Breast epithelium (tissue), 4 donors: ENCODE results near the gene SUMO2. TPM values are rescaled to one million over a fixed set of nuclear protein-coding genes. Genes with fewer than 3 reads are reported as not detected.
"Not testable (repeated sequence)": the region's sequence is repeated elsewhere in the genome, so short reads cannot be mapped to it uniquely, and the experiment has no call there.

Experiments used
- DNase-seq, 2 donors: peaks; one replicate each; pipeline ENCODE4 v3.0.0-alpha.2; 2019; ENCODE audit warnings: low spot score in 2 of 2
- H3K27ac ChIP-seq, 2 donors: fragments of 200-600 bp; sonication (generic) in 1 of 2; one replicate each; pipeline ENCODE4 v1.5.1; 2016 to 2019; ENCODE audit warnings: mild to moderate bottlenecking in 1 of 2
- H3K27me3 ChIP-seq, 2 donors: fragments of 200-600 bp; sonication (generic) in 1 of 2; one replicate each; pipeline versions ENCODE4 v1.5.1 to v1.6.0; 2017 to 2019; ENCODE audit warnings: control low read depth in 1 of 2, mild to moderate bottlenecking in 1 of 2
- H3K36me3 ChIP-seq: fragments of 200-600 bp; one replicate; pipeline ENCODE4 v1.5.1; 2019
- H3K4me1 ChIP-seq, 2 donors: fragments of 200-600 bp; sonication (generic); one replicate each; pipeline ENCODE4 v1.5.1; 2016 to 2019; ENCODE audit warnings: control low read depth in 1 of 2
- H3K4me3 ChIP-seq, 3 donors: fragments of 200-600 bp; sonication (generic); 1 replicate in 2 of 3; 2 replicates in 1 of 3; pipeline ENCODE4 v1.5.1; 2016 to 2019; ENCODE audit warnings: mild to moderate bottlenecking in 3 of 3, moderate library complexity in 2 of 3
- H3K9me3 ChIP-seq, 2 donors: fragments of 200-600 bp; sonication (generic) in 1 of 2; one replicate each; pipeline ENCODE4 v1.5.1; 2016 to 2019; ENCODE audit warnings: control low read depth in 1 of 2
- CTCF ChIP-seq, 3 donors: fragments of 450-650 bp; IDR thresholded peaks; one replicate each; pipeline ENCODE4 v1.5.1; 2016 to 2017; ENCODE audit warnings: antibody characterized with exemption in 3 of 3, mild to moderate bottlenecking in 3 of 3, moderate library complexity in 3 of 3
- POLR2A ChIP-seq: fragments of 450-650 bp; IDR thresholded peaks from one replicate; pipeline ENCODE4 v1.6.1; 2016; ENCODE audit warnings: antibody characterized with exemption, mild to moderate bottlenecking, moderate library complexity
- POLR2AphosphoS5 ChIP-seq, 3 donors: sonication (generic); formaldehyde crosslinking; IDR thresholded peaks; one replicate each; pipeline ENCODE4 v1.6.1; 2017; ENCODE audit warnings: antibody characterized with exemption in 3 of 3
- intact Hi-C: fragments of 100-400 bp; cut with DNase I; formaldehyde crosslinking; loops from one replicate; pipeline ENCODE4 v1.15.1; 2023; ENCODE audit warnings: low total_unique reads
- total RNA-seq, 3 donors: library from RNA; depleted of rRNA; stranded (reverse); fragments of >200 nt; gene quantifications; one replicate each; pipeline ENCODE4 v1.1.0, GENCODE V29; 2016

SUMO2 gene
- total RNA-seq, 3 donors from 2014 or later: 68.8 to 78.6 (median 74.6) TPM

DNA sequence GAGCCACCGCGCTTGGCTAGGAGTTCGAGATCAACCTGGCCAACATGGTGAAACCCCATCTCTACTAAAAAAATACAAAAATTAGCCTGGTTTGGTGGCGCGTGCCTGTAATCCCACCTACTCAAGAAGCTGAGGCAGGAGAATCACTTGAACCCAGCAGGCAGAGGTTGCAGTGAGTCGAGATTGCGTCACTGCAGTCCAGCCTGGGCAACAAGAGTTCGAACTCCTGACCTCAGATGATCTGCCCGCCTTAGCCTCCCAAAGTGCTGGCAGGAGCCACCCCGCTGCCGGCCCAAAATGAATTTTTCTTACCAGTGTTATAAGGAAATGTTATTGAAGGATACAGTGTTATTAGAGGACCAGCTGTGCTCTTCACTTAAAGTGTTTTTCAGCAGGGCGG lies 25.0 kb upstream of the SUMO2 start:
- Histone ChIP-seq H3K27me3 (no peaks in the 10 kb centered on the region), H3K4me3 (no peak overlapping the region), H3K36me3 (no peaks in the 10 kb centered on the region), H3K4me1 (peaks cover 0 to 9% of the 10 kb centered on the region in 2 donors), H3K9me3 (no peaks in the 10 kb centered on the region), H3K27ac (no peak overlapping the region)
- DNase-seq: no peak
- no peak for TF ChIP-seq POLR2AphosphoS5 (IDR thresholded peaks at IDR 0.05)
- TF ChIP-seq CTCF (IDR thresholded peaks at IDR 0.05): no peak
- intact Hi-C loops: no loop called here

DNA sequence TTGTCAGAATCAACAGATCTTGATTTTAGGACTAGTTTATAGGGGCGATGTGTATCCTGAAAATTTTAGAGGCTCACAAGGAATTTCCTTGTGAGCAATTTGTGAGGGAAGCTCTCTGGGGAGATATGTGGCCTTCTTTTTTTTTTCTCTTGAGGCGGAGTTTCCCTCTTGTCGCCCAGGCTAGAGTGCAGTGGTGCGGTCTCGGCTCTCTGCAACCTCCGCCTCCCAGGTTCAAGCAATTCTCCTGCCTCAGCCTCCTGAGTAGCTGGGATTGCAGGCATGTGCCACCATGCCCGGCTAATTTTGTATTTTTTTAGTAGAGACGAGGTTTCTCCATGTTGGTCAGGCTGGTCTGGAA lies 24.3 kb upstream of the SUMO2 start:
- H3K4me1 ChIP-seq, H3K9me3 ChIP-seq, DNase-seq, H3K36me3 ChIP-seq, H3K27ac ChIP-seq, intact Hi-C loops, H3K27me3 ChIP-seq: not testable (repeated sequence)
- peak overlapping the region in 2 of 3 donors; percentile 92 to 97 for H3K4me3 ChIP-seq

DNA sequence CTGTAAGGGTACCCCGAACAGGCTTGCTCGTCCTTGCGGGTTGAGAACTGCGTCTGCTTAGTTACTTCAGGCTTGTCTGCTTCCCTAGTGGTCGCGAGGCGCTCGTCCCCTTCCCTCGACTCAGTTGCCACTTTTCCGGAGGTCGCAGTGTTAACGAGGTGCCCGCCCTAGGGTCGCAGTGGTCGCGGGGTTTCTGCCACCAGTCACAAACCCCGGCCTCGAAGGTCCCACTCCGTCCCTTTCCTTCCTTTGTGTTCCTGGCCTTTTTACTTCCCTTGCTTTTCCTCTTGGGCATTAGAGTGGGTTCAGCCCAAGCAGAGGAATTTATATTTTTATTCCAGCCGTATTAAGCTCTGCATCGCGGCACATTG lies 23.0 kb upstream of the SUMO2 start:
- H3K27me3 ChIP-seq: no peaks in the 10 kb centered on the region
- intact Hi-C loops: no loop called here
- TF ChIP-seq CTCF (IDR thresholded peaks at IDR 0.05) (peak in 2 of 3 donors; percentile 5), POLR2AphosphoS5 (IDR thresholded peaks at IDR 0.05) (no peak), POLR2A (no peak)
- peak overlapping the region; percentile 78 to 97 (median 92) for H3K4me3 ChIP-seq
- H3K36me3 ChIP-seq: no peaks in the 10 kb centered on the region
- peaks cover 0 to 9% of the 10 kb centered on the region in 2 donors for H3K4me1 ChIP-seq
- DNase-seq: no peak
- H3K27ac ChIP-seq: peak overlapping the region; percentile 92 to 94
- no peaks in the 10 kb centered on the region for H3K9me3 ChIP-seq

DNA sequence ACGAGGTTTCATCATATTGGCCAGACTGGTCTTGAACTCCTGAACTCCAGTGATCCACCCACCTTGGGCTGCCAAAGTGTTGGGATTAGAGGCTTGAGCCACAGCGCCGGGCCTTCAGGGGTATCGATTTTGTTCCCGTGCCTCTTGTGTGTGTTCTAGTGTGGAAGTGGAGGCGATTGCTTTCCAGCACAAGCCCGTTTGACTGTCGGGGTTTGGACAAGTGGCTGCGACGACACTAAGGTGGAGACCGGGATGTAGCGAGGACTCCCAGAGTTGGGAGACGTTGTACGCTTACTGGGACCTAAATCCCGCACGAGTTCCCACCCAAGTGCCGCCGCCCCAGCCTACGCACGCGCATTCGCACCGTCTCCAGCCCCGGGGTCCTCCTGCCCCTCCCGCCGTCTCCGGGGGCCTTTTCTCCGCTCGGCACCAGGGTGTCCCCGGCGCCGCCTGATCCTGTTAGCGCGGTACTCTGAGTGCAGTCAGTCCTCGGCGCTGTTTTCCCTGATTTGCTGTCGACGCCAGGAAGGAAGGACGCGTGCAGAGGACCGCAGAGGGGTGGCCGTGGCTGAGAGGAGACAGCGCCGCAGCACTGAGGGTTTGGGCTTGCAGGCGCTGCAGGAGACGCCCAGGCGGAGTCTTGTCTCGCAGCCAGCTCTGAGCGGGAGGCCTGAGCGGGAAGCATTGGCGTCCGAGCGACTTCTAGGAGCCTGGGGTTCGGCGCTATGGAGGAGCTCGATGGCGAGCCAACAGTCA lies 22.5 kb upstream of the SUMO2 start, which contains the start of gene NUP85:
Gene NUP85, plus strand, starts transcription at position 643 of the 756 bp plus-strand sequence. Its CDS starts 83 bp downstream, at position 726.
- Histone ChIP-seq H3K4me1 (peaks cover 0 to 9% of the 10 kb centered on the region in 2 donors), H3K27me3 (no peaks in the 10 kb centered on the region), H3K27ac (peak within 1 kb of the TSS; percentile 92 to 94), H3K4me3 (peak within 1 kb of the TSS; percentile 78 to 97 (median 92)), H3K9me3 (no peaks in the 10 kb centered on the region), H3K36me3 (no peaks in the 10 kb centered on the region)
- peak; percentile 73 to 94 (median 84) for TF ChIP-seq POLR2AphosphoS5 (IDR thresholded peaks at IDR 0.05)
- TF ChIP-seq CTCF (IDR thresholded peaks at IDR 0.05): peak in 1 of 3 donors; percentile 19
- TF ChIP-seq POLR2A: peak; percentile 34
- peak; percentile 85 to 94 for DNase-seq
- intact Hi-C loops: no loop called here

DNA sequence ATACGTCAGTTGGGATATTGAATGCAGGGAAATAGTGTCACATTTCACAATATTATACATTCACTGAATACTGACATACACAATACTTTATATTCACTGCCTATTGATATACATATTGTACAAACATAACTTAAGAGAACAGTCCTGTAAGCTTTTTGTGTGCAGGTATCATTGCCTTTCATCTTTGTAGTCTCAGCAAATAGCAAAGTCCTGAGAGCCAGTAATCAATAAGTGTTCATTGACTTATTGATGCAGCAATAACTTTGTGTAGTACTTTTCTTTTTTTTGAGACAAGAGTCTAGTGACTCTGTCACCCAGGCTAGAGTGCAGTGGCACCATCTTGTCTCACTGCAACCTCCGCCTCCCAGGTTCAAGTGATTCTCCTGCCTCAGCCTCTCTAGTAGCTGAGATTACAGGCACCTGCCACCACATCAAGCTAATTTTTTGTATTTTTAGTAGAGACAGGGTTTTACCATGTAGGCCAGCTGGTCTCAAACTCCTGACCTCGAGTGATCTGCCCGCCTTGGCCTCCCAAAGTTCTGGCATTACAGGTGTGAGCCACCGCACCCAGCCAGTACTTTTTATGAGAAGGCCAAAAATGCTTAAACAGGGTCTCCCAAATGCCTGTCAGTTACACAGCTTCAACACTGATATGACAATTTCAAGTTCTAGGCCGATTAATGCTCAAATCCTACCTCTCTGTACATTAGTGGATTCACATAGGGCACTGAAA lies 17.3 kb upstream of the SUMO2 start:
- Histone ChIP-seq H3K27ac (no peak overlapping the region), H3K36me3 (no peaks in the 10 kb centered on the region), H3K27me3 (no peaks in the 10 kb centered on the region), H3K4me3 (no peak overlapping the region), H3K9me3 (no peaks in the 10 kb centered on the region), H3K4me1 (no peaks in the 10 kb centered on the region)
- no peak for DNase-seq
- TF ChIP-seq POLR2AphosphoS5 (IDR thresholded peaks at IDR 0.05) (no peak), CTCF (IDR thresholded peaks at IDR 0.05) (no peak), POLR2A (no peak)
- intact Hi-C loops: loop anchor here (10.0 kb wide), 1 partner anchor 85 kb away; no protein-coding TSS in a partner anchor
